ENCODE results near the gene CXADR.

DNA sequence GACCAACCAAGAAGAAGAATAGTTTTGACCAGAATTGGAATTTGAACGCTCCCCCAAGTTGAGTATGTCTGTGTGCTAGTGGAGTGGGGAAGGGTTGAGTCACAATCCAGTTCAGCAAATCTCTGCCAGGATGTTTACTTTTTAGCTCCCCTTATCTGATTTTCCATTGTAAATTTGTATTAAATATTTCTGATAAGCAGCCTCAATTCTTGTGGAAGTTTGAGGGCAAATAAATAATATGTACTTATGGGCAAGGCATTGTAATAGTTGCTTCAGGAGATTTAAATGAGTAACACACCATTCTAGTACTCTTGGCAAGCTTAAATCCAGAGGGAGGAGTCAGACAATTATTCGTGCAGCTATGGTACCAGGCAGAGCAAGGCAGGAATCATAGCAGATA is 14.4 kb downstream of the CXADR start:
- TF ChIP-seq SP1 (CRISPR knock-in tag; conservative IDR thresholded peaks at IDR 0.05) (no peak), ATF2 (CRISPR knock-in tag; IDR thresholded peaks at IDR 0.05; ENCODE audit: borderline replicate concordance, low read depth) (no peak), CTCF (IDR thresholded peaks at IDR 0.05) (no peak), ZNF138 (CRISPR knock-in tag; conservative IDR thresholded peaks at IDR 0.05) (no peak), JUN (CRISPR knock-in tag; IDR thresholded peaks at IDR 0.05) (no peak), USF1 (CRISPR knock-in tag; IDR thresholded peaks at IDR 0.05) (no peak), RELA (CRISPR knock-in tag; IDR thresholded peaks at IDR 0.05; ENCODE audit: borderline replicate concordance) (no peak), FOXK1 (CRISPR knock-in tag; IDR thresholded peaks at IDR 0.05) (no peak), SOX15 (CRISPR knock-in tag; IDR thresholded peaks at IDR 0.05) (no peak), ATF3 (CRISPR knock-in tag; conservative IDR thresholded peaks at IDR 0.05) (no peak), MAX (CRISPR knock-in tag; IDR thresholded peaks at IDR 0.05) (no peak)
- TF ChIP-seq, protein P1, sequence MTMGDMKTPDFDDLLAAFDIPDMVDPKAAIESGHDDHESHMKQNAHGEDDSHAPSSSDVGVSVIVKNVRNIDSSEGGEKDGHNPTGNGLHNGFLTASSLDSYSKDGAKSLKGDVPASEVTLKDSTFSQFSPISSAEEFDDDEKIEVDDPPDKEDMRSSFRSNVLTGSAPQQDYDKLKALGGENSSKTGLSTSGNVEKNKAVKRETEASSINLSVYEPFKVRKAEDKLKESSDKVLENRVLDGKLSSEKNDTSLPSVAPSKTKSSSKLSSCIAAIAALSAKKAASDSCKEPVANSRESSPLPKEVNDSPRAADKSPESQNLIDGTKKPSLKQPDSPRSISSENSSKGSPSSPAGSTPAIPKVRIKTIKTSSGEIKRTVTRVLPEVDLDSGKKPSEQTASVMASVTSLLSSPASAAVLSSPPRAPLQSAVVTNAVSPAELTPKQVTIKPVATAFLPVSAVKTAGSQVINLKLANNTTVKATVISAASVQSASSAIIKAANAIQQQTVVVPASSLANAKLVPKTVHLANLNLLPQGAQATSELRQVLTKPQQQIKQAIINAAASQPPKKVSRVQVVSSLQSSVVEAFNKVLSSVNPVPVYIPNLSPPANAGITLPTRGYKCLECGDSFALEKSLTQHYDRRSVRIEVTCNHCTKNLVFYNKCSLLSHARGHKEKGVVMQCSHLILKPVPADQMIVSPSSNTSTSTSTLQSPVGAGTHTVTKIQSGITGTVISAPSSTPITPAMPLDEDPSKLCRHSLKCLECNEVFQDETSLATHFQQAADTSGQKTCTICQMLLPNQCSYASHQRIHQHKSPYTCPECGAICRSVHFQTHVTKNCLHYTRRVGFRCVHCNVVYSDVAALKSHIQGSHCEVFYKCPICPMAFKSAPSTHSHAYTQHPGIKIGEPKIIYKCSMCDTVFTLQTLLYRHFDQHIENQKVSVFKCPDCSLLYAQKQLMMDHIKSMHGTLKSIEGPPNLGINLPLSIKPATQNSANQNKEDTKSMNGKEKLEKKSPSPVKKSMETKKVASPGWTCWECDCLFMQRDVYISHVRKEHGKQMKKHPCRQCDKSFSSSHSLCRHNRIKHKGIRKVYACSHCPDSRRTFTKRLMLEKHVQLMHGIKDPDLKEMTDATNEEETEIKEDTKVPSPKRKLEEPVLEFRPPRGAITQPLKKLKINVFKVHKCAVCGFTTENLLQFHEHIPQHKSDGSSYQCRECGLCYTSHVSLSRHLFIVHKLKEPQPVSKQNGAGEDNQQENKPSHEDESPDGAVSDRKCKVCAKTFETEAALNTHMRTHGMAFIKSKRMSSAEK (CRISPR knock-in tag; IDR thresholded peaks at IDR 0.05; ENCODE audit: borderline replicate concordance): no peak

Data from WTC11 (cell line).